ENCODE results near the gene EFNA5. TPM values are rescaled to one million over a fixed set of nuclear protein-coding genes. Genes with fewer than 3 reads are reported as not detected.

EFNA5 gene
- total RNA-seq, 1 experiment from 2014 or later: 42.7 TPM

- POLR2A ChIA-PET (ENCODE audit: unreplicated experiment): interaction anchor here (0.6 to 1.0 kb wide), 2 partner anchors 83 to 168 kb away, joined by 5 to 6 read pairs; no protein-coding TSS in a partner anchor
- Histone ChIP-seq H2AFZ (no peak overlapping the region), H3K27ac (peak overlapping the region; percentile 94), H3K9me2 (ENCODE audit: insufficient read depth) (no peaks in the 10 kb centered on the region), H3K4me3 (no peak overlapping the region), H3K36me3 (ENCODE audit: low read depth) (peaks cover 18% of the 10 kb centered on the region; the same call in 1 of the 2 replicates), H4K20me1 (ENCODE audit: insufficient read depth) (no peaks in the 10 kb centered on the region), H3K79me2 (ENCODE audit: low read depth) (peaks cover 71% of the 10 kb centered on the region), H3F3A (ENCODE audit: insufficient read depth, low read depth) (peaks cover 41% of the 10 kb centered on the region), H3K9me3 (ENCODE audit: insufficient read depth, low read depth) (peaks cover 10% of the 10 kb centered on the region; the same call in 1 of the 2 replicates), H3K27me3 (ENCODE audit: insufficient read depth, low read depth) (no peaks in the 10 kb centered on the region), H3K4me2 (peak overlapping the region; percentile 72), H3K4me1 (replicated peaks; ENCODE audit: insufficient read depth) (peaks cover 48% of the 10 kb centered on the region)
- TF ChIP-seq EZH2 (IDR thresholded peaks at IDR 0.05; ENCODE audit: low read depth) (no peak), CTCF (conservative IDR thresholded peaks at IDR 0.05) (no peak)
- BruUV-seq (replicated peaks): no TSS peak
- DNase-seq: peak in 1 of 2 experiments; percentile 78
- intact Hi-C loops (cut with micrococcal nuclease; ENCODE audit: unreplicated experiment): loop anchor here (1.0 to 5.0 kb wide), 6 partner anchors 34 to 283 kb away; no protein-coding TSS in a partner anchor
- CTCF ChIA-PET: interaction anchor here (1.0 kb wide), 1 partner anchor 183 kb away, joined by 3 read pairs; no protein-coding TSS in a partner anchor
Measured at GRCh38 chr5:107389775-107390148, 281.0 kb downstream of the EFNA5 start.

GRCh38 chr5:107389130-107389774 lies 281.5 kb downstream of the EFNA5 start:
- peak overlapping the region; percentile 94 for H3K27ac ChIP-seq
- ChIA-PET POLR2A (ENCODE audit: unreplicated experiment) (interaction anchor here (0.6 to 1.0 kb wide), 4 partner anchors 80 to 168 kb away, joined by 3 to 8 read pairs (median 6); no protein-coding TSS in a partner anchor), CTCF (interaction anchor here (0.6 to 1.0 kb wide), 2 partner anchors 183 to 738 kb away, joined by 3 read pairs; no protein-coding TSS in a partner anchor)
- H4K20me1 ChIP-seq (ENCODE audit: insufficient read depth): no peaks in the 10 kb centered on the region
- no peak overlapping the region for H2AFZ ChIP-seq
- H3K4me1 ChIP-seq (replicated peaks; ENCODE audit: insufficient read depth): peaks cover 49% of the 10 kb centered on the region
- TF ChIP-seq EZH2 (IDR thresholded peaks at IDR 0.05; ENCODE audit: low read depth) (no peak), CTCF (conservative IDR thresholded peaks at IDR 0.05) (no peak)
- peaks cover 41% of the 10 kb centered on the region for H3F3A ChIP-seq (ENCODE audit: insufficient read depth, low read depth)
- peaks cover 73% of the 10 kb centered on the region for H3K79me2 ChIP-seq (ENCODE audit: low read depth)
- no peaks in the 10 kb centered on the region for H3K27me3 ChIP-seq (ENCODE audit: insufficient read depth, low read depth)
- peaks cover 10% of the 10 kb centered on the region; the same call in 1 of the 2 replicates for H3K9me3 ChIP-seq (ENCODE audit: insufficient read depth, low read depth)
- H3K4me3 ChIP-seq: peak overlapping the region; percentile 2; the same call in 1 of the 2 replicates
- H3K36me3 ChIP-seq (ENCODE audit: low read depth): peaks cover 19% of the 10 kb centered on the region; the same call in 1 of the 2 replicates
- peak; percentile 41 to 97 for DNase-seq
- no TSS peak for BruUV-seq (replicated peaks)
- no peaks in the 10 kb centered on the region for H3K9me2 ChIP-seq (ENCODE audit: insufficient read depth)
- intact Hi-C loops (cut with micrococcal nuclease; ENCODE audit: unreplicated experiment): loop anchor here (1.0 to 5.0 kb wide), 6 partner anchors 34 to 283 kb away; no protein-coding TSS in a partner anchor
- H3K4me2 ChIP-seq: peak overlapping the region; percentile 72

- peak in 1 of 2 experiments; percentile 98 for DNase-seq
- no TSS peak for BruUV-seq (replicated peaks)
- Histone ChIP-seq H2AFZ (no peak overlapping the region), H3K9me3 (ENCODE audit: insufficient read depth, low read depth) (peaks cover 10% of the 10 kb centered on the region; the same call in 1 of the 2 replicates), H3K27ac (peak overlapping the region; percentile 94), H3K9me2 (ENCODE audit: insufficient read depth) (no peaks in the 10 kb centered on the region), H3K79me2 (ENCODE audit: low read depth) (peaks cover 72% of the 10 kb centered on the region), H3K4me3 (peak overlapping the region; percentile 15; the same call in 1 of the 2 replicates), H3K4me2 (peak overlapping the region; percentile 72), H3K36me3 (ENCODE audit: low read depth) (0 out of 2 replicates have a peak, but pooled peaks cover 18% of the 10 kb centered on the region), H4K20me1 (ENCODE audit: insufficient read depth) (no peaks in the 10 kb centered on the region), H3F3A (ENCODE audit: insufficient read depth, low read depth) (peaks cover 44% of the 10 kb centered on the region), H3K4me1 (replicated peaks; ENCODE audit: insufficient read depth) (peaks cover 58% of the 10 kb centered on the region), H3K27me3 (ENCODE audit: insufficient read depth, low read depth) (no peaks in the 10 kb centered on the region)
- TF ChIP-seq EZH2 (IDR thresholded peaks at IDR 0.05; ENCODE audit: low read depth) (no peak), CTCF (conservative IDR thresholded peaks at IDR 0.05) (no peak)
- ChIA-PET CTCF (no interaction called here), POLR2A (ENCODE audit: unreplicated experiment) (interaction anchor here (0.6 to 1.0 kb wide), 4 partner anchors 80 to 184 kb away, joined by 3 to 8 read pairs (median 4); no protein-coding TSS in a partner anchor)
- intact Hi-C loops (cut with micrococcal nuclease; ENCODE audit: unreplicated experiment): loop anchor here (1.0 to 5.0 kb wide), 5 partner anchors 141 to 184 kb away; no protein-coding TSS in a partner anchor
Measured at GRCh38 chr5:107388141-107388861, 282.4 kb downstream of the EFNA5 start.

Data from PC-9 (cell line).